HEK293T (cell line): ENCODE measurements around the gene NDUFB8.

Experiments
- BHLHE40 ChIP-seq: fragments of 450-650 bp; IDR thresholded peaks from 2 replicates; pipeline ENCODE4 v1.6.1; 2016; ENCODE audit warnings: mild to moderate bottlenecking, moderate library complexity, borderline replicate concordance
- SP1 ChIP-seq: fragments of 450-650 bp; IDR thresholded peaks from 2 replicates; pipeline ENCODE4 v1.6.1; 2017
- SUZ12 ChIP-seq: fragments of 450-650 bp; IDR thresholded peaks from 2 replicates; pipeline ENCODE4 v1.6.1; 2016; ENCODE audit warnings: mild to moderate bottlenecking
- TARDBP ChIP-seq: fragments of 450-650 bp; IDR thresholded peaks from 2 replicates; pipeline ENCODE4 v1.6.1; 2016
- ZNF384 ChIP-seq: fragments of 450-650 bp; IDR thresholded peaks from 2 replicates; pipeline ENCODE4 v1.6.1; 2016

- TF ChIP-seq SUZ12, result no peak
- no peak for TF ChIP-seq ZNF384
- no peak for TF ChIP-seq SP1
- TF ChIP-seq BHLHE40, result no peak
- no peak for TF ChIP-seq TARDBP
These were observed 22.3 kb downstream of the NDUFB8 start for GRCh38 chr10:100507357-100507732.
